ENCODE results near the gene TAF3.

Gene TAF3

DNA sequence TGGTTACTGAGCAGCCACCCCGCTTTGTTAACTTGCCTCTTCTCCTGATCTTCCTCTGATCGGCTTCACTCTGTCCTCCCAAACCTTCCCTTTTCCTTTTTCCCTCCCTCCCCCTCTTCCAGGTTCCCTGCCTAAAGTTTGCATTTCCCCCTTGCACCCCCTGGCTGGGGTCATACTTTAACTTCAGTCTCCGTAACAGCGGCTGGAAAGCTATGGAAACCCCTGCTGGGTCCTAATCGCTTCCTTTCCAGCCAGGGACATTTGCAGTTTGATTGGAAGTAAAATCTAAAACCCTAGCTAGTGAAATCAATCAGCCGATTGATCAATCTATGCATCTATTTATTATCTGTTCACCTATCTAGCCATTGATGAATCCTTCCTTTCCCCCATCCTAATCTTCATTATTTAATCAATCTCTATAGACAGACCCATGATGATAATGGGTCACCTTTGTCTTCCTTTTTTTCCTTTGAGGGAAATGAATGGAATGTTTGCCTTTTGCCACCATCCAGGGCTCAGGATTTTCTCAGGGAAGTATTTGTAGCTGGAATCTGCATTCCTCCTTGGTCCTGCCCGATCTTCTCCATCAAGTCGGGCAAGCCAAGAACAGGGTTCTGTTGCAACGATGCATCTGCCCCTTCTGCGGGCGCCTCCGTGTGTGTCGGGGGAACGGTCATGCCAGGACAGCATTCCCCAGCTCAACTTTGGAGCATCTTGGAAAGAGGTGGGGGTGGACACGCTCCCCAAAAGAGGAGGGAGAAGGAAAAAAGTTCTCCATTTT is 245.0 kb downstream of the TAF3 start:
- peaks cover 75% of the 10 kb centered on the region for H3K27me3 ChIP-seq (ENCODE audit: control insufficient read depth, insufficient read depth, low read length)
- H3K4me1 ChIP-seq (ENCODE audit: control insufficient read depth, insufficient read depth, low read length) = no peaks in the 10 kb centered on the region
- no peaks in the 10 kb centered on the region for H3K36me3 ChIP-seq (ENCODE audit: control insufficient read depth, insufficient read depth, low read length)
- no peak overlapping the region for H3K4me3 ChIP-seq (ENCODE audit: low read length)
- H3K9me3 ChIP-seq (ENCODE audit: control insufficient read depth, low read length) = no peaks in the 10 kb centered on the region
- no peak overlapping the region for H3K9ac ChIP-seq (ENCODE audit: low read length)

DNA sequence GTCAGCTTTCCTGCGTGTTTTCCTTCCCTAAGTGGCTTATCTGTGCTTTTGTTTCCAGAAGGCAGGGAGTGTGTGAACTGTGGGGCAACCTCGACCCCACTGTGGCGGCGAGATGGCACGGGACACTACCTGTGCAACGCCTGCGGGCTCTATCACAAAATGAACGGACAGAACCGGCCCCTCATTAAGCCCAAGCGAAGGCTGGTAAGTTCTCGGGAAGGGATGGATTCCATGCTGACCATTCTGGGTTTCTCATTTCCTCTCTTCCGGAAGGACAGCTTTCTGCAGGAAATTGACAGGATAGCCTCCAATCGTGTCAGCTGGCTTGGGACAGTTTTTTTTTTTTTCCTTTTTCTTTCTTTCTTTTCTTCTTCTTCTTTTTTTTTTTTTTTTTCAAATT is 245.6 kb downstream of the TAF3 start:
- Histone ChIP-seq H3K4me3 (ENCODE audit: low read length) (no peak overlapping the region), H3K4me1 (ENCODE audit: control insufficient read depth, insufficient read depth, low read length) (no peaks in the 10 kb centered on the region), H3K9me3 (ENCODE audit: control insufficient read depth, low read length) (no peaks in the 10 kb centered on the region), H3K36me3 (ENCODE audit: control insufficient read depth, insufficient read depth, low read length) (no peaks in the 10 kb centered on the region), H3K9ac (ENCODE audit: low read length) (no peak overlapping the region), H3K27me3 (ENCODE audit: control insufficient read depth, insufficient read depth, low read length) (peaks cover 69% of the 10 kb centered on the region)

DNA sequence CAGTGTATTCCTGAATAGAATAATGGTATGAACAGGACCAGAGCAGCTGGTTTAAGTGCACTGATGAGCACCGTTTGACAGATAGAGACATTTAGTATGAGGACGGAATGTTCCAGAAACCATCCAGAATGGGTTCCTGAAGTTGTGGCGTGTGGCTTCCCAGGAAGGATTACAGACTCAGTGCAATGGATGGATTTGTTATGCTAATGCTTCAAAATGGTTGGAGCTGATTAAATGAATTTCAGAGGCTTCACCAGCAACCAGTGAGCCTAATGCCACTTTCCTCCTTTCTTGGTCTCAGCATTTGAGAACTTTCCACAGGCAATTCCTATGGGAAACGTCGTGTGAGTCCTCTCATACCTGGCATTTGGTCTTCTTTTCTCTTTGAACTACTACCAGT is 246.1 kb downstream of the TAF3 start:
- no peak overlapping the region for H3K4me3 ChIP-seq (ENCODE audit: low read length)
- no peaks in the 10 kb centered on the region for H3K9me3 ChIP-seq (ENCODE audit: control insufficient read depth, low read length)
- H3K9ac ChIP-seq (ENCODE audit: low read length) = no peak overlapping the region
- H3K4me1 ChIP-seq (ENCODE audit: control insufficient read depth, insufficient read depth, low read length) = no peaks in the 10 kb centered on the region
- peaks cover 64% of the 10 kb centered on the region for H3K27me3 ChIP-seq (ENCODE audit: control insufficient read depth, insufficient read depth, low read length)
- H3K36me3 ChIP-seq (ENCODE audit: control insufficient read depth, insufficient read depth, low read length) = no peaks in the 10 kb centered on the region

DNA sequence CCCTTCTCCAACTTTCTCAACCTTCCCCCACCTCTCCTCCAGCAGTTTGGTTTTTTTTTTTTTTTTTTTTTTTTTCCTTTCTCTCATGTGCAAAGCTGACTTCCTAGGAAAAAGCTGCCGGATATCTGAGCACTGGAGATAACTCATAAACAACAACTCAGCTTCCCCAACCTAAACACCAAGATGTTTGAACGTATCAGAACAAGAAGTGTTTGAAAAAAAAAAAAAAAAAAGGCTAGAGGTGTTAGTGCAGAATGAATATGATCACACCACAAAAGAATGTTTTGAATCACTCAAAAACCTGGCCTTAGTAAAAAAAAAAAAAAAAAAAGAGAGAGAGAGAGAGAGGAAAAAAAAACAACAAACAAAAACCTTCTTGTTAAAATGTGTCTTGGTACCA is 247.3 kb downstream of the TAF3 start:
- no peak overlapping the region for H3K4me3 ChIP-seq (ENCODE audit: low read length)
- H3K9me3 ChIP-seq (ENCODE audit: control insufficient read depth, low read length) = no peaks in the 10 kb centered on the region
- H3K9ac ChIP-seq (ENCODE audit: low read length) = no peak overlapping the region
- H3K4me1 ChIP-seq (ENCODE audit: control insufficient read depth, insufficient read depth, low read length) = no peaks in the 10 kb centered on the region
- peaks cover 54% of the 10 kb centered on the region for H3K27me3 ChIP-seq (ENCODE audit: control insufficient read depth, insufficient read depth, low read length)
- H3K36me3 ChIP-seq (ENCODE audit: control insufficient read depth, insufficient read depth, low read length) = no peaks in the 10 kb centered on the region

GRCh38 chr10:8066124-8066523 is 247.8 kb downstream of the TAF3 start:
- H3K9ac ChIP-seq (ENCODE audit: low read length) = no peak overlapping the region
- no peaks in the 10 kb centered on the region for H3K9me3 ChIP-seq (ENCODE audit: control insufficient read depth, low read length)
- no peaks in the 10 kb centered on the region for H3K36me3 ChIP-seq (ENCODE audit: control insufficient read depth, insufficient read depth, low read length)
- no peaks in the 10 kb centered on the region for H3K4me1 ChIP-seq (ENCODE audit: control insufficient read depth, insufficient read depth, low read length)
- H3K4me3 ChIP-seq (ENCODE audit: low read length) = no peak overlapping the region
- H3K27me3 ChIP-seq (ENCODE audit: control insufficient read depth, insufficient read depth, low read length) = peaks cover 49% of the 10 kb centered on the region
